H9 (cell line): Measurements from ENCODE around the gene MICA. TPM values are rescaled to one million over a fixed set of nuclear protein-coding genes. Genes with fewer than 3 reads are reported as not detected.

Experiments
- DNase-seq: peaks from one replicate; pipeline ENCODE4 v3.0.0-alpha.2; 2017
- H2AFZ ChIP-seq: one replicate; pipeline ENCODE4 v1.6.1; 2013; ENCODE audit warnings: mild to moderate bottlenecking, low read length, control low read depth, moderate library complexity
- H2AK5ac ChIP-seq: 2 replicates; pipeline ENCODE4 v1.6.1; 2013; ENCODE audit warnings: low read length, control low read depth, mixed read lengths; ENCODE audit not compliant: insufficient read length
- H2BK120ac ChIP-seq: one replicate; pipeline ENCODE4 v1.6.1; 2013; ENCODE audit warnings: low read depth, mild to moderate bottlenecking, low read length, control low read depth, inconsistent platforms; ENCODE audit not compliant: poor library complexity, severe bottlenecking
- H2BK12ac ChIP-seq: 2 replicates; pipeline ENCODE4 v1.6.1; 2013; ENCODE audit warnings: low read length, control low read depth, mixed read lengths, low read depth; ENCODE audit not compliant: insufficient read length
- H2BK15ac ChIP-seq: 2 replicates; pipeline ENCODE4 v1.6.1; 2013; ENCODE audit warnings: low read depth, low read length, control low read depth
- H2BK20ac ChIP-seq: one replicate; pipeline ENCODE4 v1.6.1; 2013; ENCODE audit warnings: low read depth, mild to moderate bottlenecking, low read length, control low read depth, inconsistent platforms; ENCODE audit not compliant: poor library complexity, severe bottlenecking
- H2BK5ac ChIP-seq: 2 replicates; pipeline ENCODE4 v1.6.1; 2013; ENCODE audit warnings: low read length, control low read depth, mixed read lengths; ENCODE audit not compliant: insufficient read length
- H3K14ac ChIP-seq: 2 replicates; pipeline ENCODE4 v1.6.1; 2013; ENCODE audit warnings: low read length, control low read depth; ENCODE audit not compliant: insufficient read depth
- H3K18ac ChIP-seq: 2 replicates; pipeline ENCODE4 v1.6.1; 2013; ENCODE audit warnings: low read depth, mild to moderate bottlenecking, mixed read lengths, low read length, control low read depth; ENCODE audit not compliant: insufficient read length
- H3K23ac ChIP-seq: 2 replicates; pipeline ENCODE4 v1.6.1; 2013; ENCODE audit warnings: low read length, control low read depth, mixed read lengths, low read depth; ENCODE audit not compliant: insufficient read length
- H3K23me2 ChIP-seq: 2 replicates; pipeline ENCODE4 v1.6.1; 2013; ENCODE audit warnings: low read depth, mild to moderate bottlenecking, mixed read lengths, low read length, control low read depth; ENCODE audit not compliant: insufficient read length, poor library complexity, severe bottlenecking
- H3K27ac ChIP-seq: 2 replicates; pipeline ENCODE4 v1.5.1; 2013; ENCODE audit warnings: low read length, control low read depth, mixed read lengths, low read depth; ENCODE audit not compliant: insufficient read length
- H3K27me3 ChIP-seq: 2 replicates; pipeline ENCODE4 v1.6.1; 2013; ENCODE audit warnings: low read length, control low read depth, inconsistent platforms; ENCODE audit not compliant: insufficient read depth
- H3K4ac ChIP-seq: 2 replicates; pipeline ENCODE4 v1.6.1; 2013; ENCODE audit warnings: low read depth, mild to moderate bottlenecking, control low read depth, inconsistent platforms, low read length, moderate library complexity
- H3K4me1 ChIP-seq: 2 replicates; pipeline ENCODE4 v1.6.1; 2013; ENCODE audit warnings: low read length, control low read depth, inconsistent platforms; ENCODE audit not compliant: insufficient read depth
- H3K4me2 ChIP-seq: 2 replicates; pipeline ENCODE4 v1.6.1; 2013; ENCODE audit warnings: low read length, control low read depth, mixed read lengths; ENCODE audit not compliant: insufficient read length, insufficient read depth
- H3K56ac ChIP-seq: 2 replicates; pipeline ENCODE4 v1.6.1; 2013; ENCODE audit warnings: low read depth, mild to moderate bottlenecking, mixed read lengths, low read length, control low read depth; ENCODE audit not compliant: insufficient read length
- H3K79me1 ChIP-seq: 2 replicates; pipeline ENCODE4 v1.6.1; 2013; ENCODE audit warnings: low read depth, mild to moderate bottlenecking, moderate library complexity, low read length, control low read depth, inconsistent platforms; ENCODE audit not compliant: insufficient read depth, poor library complexity, severe bottlenecking
- H3K79me2 ChIP-seq: 2 replicates; pipeline ENCODE4 v1.6.1; 2013; ENCODE audit warnings: low read length, control low read depth, inconsistent platforms; ENCODE audit not compliant: insufficient read depth
- H3K9ac ChIP-seq: 2 replicates; pipeline ENCODE4 v1.6.1; 2013; ENCODE audit warnings: low read length, control low read depth, mixed read lengths; ENCODE audit not compliant: insufficient read length; ENCODE audit errors: extremely low read depth
- H3K9me3 ChIP-seq: one replicate; pipeline ENCODE4 v1.6.1; 2013; ENCODE audit warnings: low read depth, low read length, inconsistent platforms; ENCODE audit not compliant: control insufficient read depth
- H3T11ph ChIP-seq: one replicate; pipeline ENCODE4 v1.6.1; 2013; ENCODE audit warnings: mild to moderate bottlenecking, low read length, control low read depth, inconsistent platforms
- H4K20me1 ChIP-seq: one replicate; pipeline ENCODE4 v1.6.1; 2013; ENCODE audit not compliant: control insufficient read depth, insufficient read length, insufficient read depth
- H4K5ac ChIP-seq: 2 replicates; pipeline ENCODE4 v1.6.1; 2013; ENCODE audit warnings: low read depth, mild to moderate bottlenecking, mixed read lengths, low read length, control low read depth; ENCODE audit not compliant: insufficient read length
- H4K8ac ChIP-seq: replicated peaks from 2 replicates; pipeline ENCODE4 v1.6.1; 2013; ENCODE audit warnings: low read length, control low read depth, mixed read lengths, low read depth; ENCODE audit not compliant: insufficient read length
- H4K91ac ChIP-seq: 2 replicates; pipeline ENCODE4 v1.6.1; 2013; ENCODE audit warnings: low read depth, mild to moderate bottlenecking, moderate library complexity, mixed read lengths, low read length, control low read depth; ENCODE audit not compliant: insufficient read length
- H3K27ac Mint-ChIP-seq, 3 experiments: 2 replicates in 2 of 3; 3 replicates in 1 of 3; pipeline ENCODE4 v1.8.0; 2020 to 2021; ENCODE audit warnings: mixed read lengths in 3 of 3, mild to moderate bottlenecking in 1 of 3, moderate library complexity in 1 of 3
- H3K27me3 Mint-ChIP-seq: 2 replicates; pipeline ENCODE4 v1.8.0; 2021; ENCODE audit warnings: low read depth, mild to moderate bottlenecking, moderate library complexity, mixed read lengths
- H3K36me3 Mint-ChIP-seq, 3 experiments: 2 replicates in 2 of 3; 3 replicates in 1 of 3; pipeline ENCODE4 v1.8.0; 2020 to 2021; ENCODE audit warnings: low read depth in 3 of 3, mixed read lengths in 3 of 3; ENCODE audit not compliant: insufficient read depth in 1 of 3
- H3K4me1 Mint-ChIP-seq, 2 experiments: 2 replicates each; pipeline ENCODE4 v1.8.0; 2020; ENCODE audit warnings: mixed read lengths in 2 of 2
- H3K4me3 Mint-ChIP-seq, 2 experiments: 2 replicates in 1 of 2; 3 replicates in 1 of 2; pipeline ENCODE4 v1.8.0; 2020 to 2021; ENCODE audit warnings: mild to moderate bottlenecking in 2 of 2, mixed read lengths in 2 of 2, moderate library complexity in 1 of 2
- H3K9me3 Mint-ChIP-seq, 2 experiments: 2 replicates in 1 of 2; 3 replicates in 1 of 2; pipeline ENCODE4 v1.8.0; 2020; ENCODE audit warnings: mild to moderate bottlenecking in 2 of 2, mixed read lengths in 2 of 2, moderate library complexity in 1 of 2
- CTCF ChIP-seq: fragments of 200-600 bp; sonication (generic); conservative IDR thresholded peaks from 3 replicates; pipeline ENCODE4 v1.8.0; 2021; ENCODE audit warnings: antibody characterized with exemption, mild to moderate bottlenecking
- WGBS: extraction: QIAGEN DNeasy Blood & Tissue Kit; methylation state at CpG from one replicate; pipeline ENCODE4 v1.1.7; 2013; ENCODE audit warnings: missing lambda C conversion rate, low lambda C conversion rate, mixed read lengths; ENCODE audit not compliant: insufficient read length; ENCODE audit errors: extremely low coverage; 5-methylcytosine and 5-hydroxymethylcytosine counted together
- total RNA-seq: library from RNA; stranded (reverse); gene quantifications from 2 replicates; pipeline ENCODE4 v1.2.1, GENCODE V29; 2021

MICA gene
- total RNA-seq, 1 experiment from 2014 or later: 8.5 TPM

- no peak overlapping the region for H2BK20ac ChIP-seq
- H2BK5ac ChIP-seq: no peak overlapping the region
- no peaks in the 10 kb centered on the region for H3K9me3 ChIP-seq
- peaks cover 3% of the 10 kb centered on the region for H3K27me3 Mint-ChIP-seq
- no peaks in the 10 kb centered on the region for H3K79me1 ChIP-seq
- H2AFZ ChIP-seq: no peak overlapping the region
- H3K79me2 ChIP-seq: no peaks in the 10 kb centered on the region
- H3K4me3 Mint-ChIP-seq: no peak overlapping the region
- no peak overlapping the region for H3K4me2 ChIP-seq
- no peaks in the 10 kb centered on the region for H3K4me1 ChIP-seq
- no peak overlapping the region for H3K23ac ChIP-seq
- no peak overlapping the region for H3K27ac ChIP-seq
- H2AK5ac ChIP-seq: no peak overlapping the region
- H3K9me3 Mint-ChIP-seq: 0 out of 5 replicates have a peak, but pooled peaks cover 0 to 2% of the 10 kb centered on the region in 2 experiments
- no peak overlapping the region for H3K27ac Mint-ChIP-seq
- H2BK15ac ChIP-seq: no peak overlapping the region
- no peak overlapping the region for H4K8ac ChIP-seq
- no peak overlapping the region for H3T11ph ChIP-seq
- no peak overlapping the region for H3K4ac ChIP-seq
- no peak overlapping the region for H3K18ac ChIP-seq
- H2BK12ac ChIP-seq: no peak overlapping the region
- no peak overlapping the region for H4K5ac ChIP-seq
- no peaks in the 10 kb centered on the region; the same call in 1 of the 2 replicates for H3K27me3 ChIP-seq
- no peak for DNase-seq
- peaks cover 8 to 11% of the 10 kb centered on the region in 2 experiments for H3K4me1 Mint-ChIP-seq
- no peaks in the 10 kb centered on the region for H4K20me1 ChIP-seq
- H3K56ac ChIP-seq: no peak overlapping the region
- H3K9ac ChIP-seq: no peak overlapping the region
- no peaks in the 10 kb centered on the region for H3K23me2 ChIP-seq
- H2BK120ac ChIP-seq: no peak overlapping the region
- no peaks in the 10 kb centered on the region for H3K36me3 Mint-ChIP-seq
- WGBS: no CpG with 5 or more reads among the region's 3 CpGs
- no peak overlapping the region for H3K14ac ChIP-seq
- H4K91ac ChIP-seq: no peak overlapping the region
- TF ChIP-seq CTCF: no peak
Measured at GRCh38 chr6:31385041-31385440, 18.4 kb upstream of the MICA start.
